Spleen (tissue), 7 donors: ENCODE results near the gene EPN3.

ENCODE experiments used
- POLR2AphosphoS5 ChIP-seq, 3 donors: sonication (generic); formaldehyde crosslinking; IDR thresholded peaks; one replicate each; pipeline ENCODE4 v1.5.1; 2017; ENCODE audit warnings: antibody characterized with exemption in 3 of 3
- TF ChIP-seq, protein P1 (sequence below), 11 experiments: fragments of 200-600 bp in 7 of 11; fragments of 450-650 bp in 4 of 11; sonication (generic) in 4 of 11; IDR thresholded peaks in 8 of 11; conservative IDR thresholded peaks in 3 of 11; 1 replicate in 7 of 11; 2 replicates in 4 of 11; pipeline versions ENCODE4 v1.4.0 to v1.8.0; 2016 to 2021; ENCODE audit warnings: antibody characterized with exemption in 11 of 11, inconsistent platforms in 4 of 11, mild to moderate bottlenecking in 1 of 11
- donor health status: DM: no; HTN: no; CAD: no; lungs with moderate emphysema.
- donor health status: DM: no; HTN: no; CAD: no.
- donor health status: DM: no; HTN: no; CAD: no.

DNA sequence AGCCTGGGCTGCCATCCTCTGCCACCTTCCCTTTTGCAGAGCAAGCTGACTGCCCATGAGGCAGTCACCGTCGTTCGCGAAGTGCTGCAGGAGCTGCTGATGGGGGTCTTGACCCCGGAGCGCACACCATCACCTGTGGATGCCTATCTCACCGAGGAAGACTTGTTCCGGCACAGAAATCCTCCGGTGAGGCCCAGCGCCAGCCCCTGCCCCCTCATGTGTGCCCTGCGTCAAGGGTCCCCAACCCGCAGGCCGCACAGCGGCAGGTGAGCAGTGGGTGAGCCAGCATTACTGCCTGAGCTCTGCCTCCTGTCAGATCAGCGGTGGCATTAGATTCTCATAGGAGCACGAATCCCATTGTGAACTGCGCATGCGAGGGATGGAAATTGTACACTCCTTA, 7.7 kb upstream of the EPN3 start:
- TF ChIP-seq POLR2AphosphoS5 (IDR thresholded peaks at IDR 0.05): no peak
- TF ChIP-seq, protein P1, sequence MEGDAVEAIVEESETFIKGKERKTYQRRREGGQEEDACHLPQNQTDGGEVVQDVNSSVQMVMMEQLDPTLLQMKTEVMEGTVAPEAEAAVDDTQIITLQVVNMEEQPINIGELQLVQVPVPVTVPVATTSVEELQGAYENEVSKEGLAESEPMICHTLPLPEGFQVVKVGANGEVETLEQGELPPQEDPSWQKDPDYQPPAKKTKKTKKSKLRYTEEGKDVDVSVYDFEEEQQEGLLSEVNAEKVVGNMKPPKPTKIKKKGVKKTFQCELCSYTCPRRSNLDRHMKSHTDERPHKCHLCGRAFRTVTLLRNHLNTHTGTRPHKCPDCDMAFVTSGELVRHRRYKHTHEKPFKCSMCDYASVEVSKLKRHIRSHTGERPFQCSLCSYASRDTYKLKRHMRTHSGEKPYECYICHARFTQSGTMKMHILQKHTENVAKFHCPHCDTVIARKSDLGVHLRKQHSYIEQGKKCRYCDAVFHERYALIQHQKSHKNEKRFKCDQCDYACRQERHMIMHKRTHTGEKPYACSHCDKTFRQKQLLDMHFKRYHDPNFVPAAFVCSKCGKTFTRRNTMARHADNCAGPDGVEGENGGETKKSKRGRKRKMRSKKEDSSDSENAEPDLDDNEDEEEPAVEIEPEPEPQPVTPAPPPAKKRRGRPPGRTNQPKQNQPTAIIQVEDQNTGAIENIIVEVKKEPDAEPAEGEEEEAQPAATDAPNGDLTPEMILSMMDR (IDR thresholded peaks at IDR 0.05 in 8 of 11, conservative IDR thresholded peaks at IDR 0.05 in 3 of 11): no peak
